NCI-H748 (cell line): ENCODE measurements around the gene SYTL3.

ENCODE experiments used
- DNase-seq: peaks from one replicate; lab custom pipeline; 2025; ENCODE audit not compliant: unreplicated experiment; lab: John Stamatoyannopoulos, UW

Gene SYTL3

DNA sequence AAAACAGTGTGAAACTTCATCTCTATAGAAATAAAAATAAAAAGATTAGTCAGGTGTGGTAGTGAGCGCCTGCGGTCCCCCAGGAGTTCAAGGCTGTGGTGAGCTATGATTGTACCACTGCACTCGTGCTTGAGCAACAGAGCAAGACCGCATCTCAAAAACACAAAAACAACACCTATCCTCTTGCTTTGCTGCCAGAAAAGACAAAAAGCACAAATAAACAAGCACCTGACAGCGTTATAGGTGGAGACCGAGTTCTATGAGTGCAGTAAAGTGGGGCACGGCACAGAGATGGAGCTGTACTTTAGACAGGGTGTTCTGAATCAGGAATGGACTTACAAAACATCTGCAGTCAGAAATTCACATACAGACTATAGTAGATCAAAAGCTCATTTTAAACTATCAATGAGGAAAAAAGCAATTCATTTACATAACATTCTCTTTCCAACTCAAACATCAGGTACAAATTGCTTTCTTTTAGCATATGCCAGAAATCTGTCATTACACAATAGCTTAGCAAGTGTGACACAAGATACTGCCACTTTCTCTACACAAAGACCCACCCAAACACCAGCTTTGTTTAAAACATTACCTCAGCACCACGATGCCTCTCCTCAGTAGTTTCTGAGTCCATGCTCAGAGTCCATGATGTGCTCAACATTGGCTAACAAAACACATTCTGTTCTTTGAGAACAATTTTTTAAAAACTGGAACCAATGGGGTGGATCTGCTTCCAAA lies 159.3 kb downstream of the SYTL3 start:
- DNase-seq: no peak

DNA sequence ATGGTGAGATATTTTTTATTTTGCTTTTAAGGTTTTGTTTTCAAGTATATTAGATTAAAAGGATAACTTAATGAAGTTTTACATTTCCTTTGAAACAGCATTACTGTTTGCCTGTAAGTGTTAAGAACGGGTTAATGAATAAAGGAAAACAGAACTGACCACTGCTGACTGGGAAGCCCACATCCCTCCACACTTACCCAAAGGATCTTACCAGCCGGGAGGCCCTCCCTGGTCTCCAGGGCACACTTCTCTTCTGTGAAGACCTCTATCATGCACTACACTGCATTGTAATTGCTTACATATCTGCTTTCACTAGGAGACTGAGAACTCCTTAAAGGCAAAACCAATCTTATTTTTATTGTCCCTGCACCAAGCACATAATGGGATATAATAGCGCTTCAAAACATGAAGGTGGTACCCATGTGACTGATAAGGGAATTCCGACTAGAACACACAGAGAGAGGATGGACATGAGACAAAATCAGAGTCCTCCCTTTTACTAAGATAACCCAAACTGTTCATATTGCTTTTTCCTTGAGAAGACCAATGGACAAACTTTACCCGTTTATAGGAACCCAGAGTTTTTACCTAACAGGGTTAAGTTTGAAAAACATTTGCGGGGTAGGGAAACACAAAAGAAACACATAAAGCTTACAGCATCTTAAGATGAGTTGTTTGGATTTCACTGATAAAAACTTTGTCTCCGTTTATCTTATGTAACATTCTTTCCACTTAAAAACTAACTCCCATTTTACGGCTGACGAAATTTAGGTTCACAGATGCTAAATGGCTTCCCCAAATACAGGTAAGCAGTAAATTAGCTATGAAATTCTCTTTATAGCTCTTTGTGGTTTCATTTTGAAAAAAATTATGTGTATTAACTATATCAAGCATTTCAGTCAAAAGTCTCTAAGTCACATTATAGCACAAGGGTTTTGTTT lies 160.6 kb downstream of the SYTL3 start:
- DNase-seq: no peak

DNA sequence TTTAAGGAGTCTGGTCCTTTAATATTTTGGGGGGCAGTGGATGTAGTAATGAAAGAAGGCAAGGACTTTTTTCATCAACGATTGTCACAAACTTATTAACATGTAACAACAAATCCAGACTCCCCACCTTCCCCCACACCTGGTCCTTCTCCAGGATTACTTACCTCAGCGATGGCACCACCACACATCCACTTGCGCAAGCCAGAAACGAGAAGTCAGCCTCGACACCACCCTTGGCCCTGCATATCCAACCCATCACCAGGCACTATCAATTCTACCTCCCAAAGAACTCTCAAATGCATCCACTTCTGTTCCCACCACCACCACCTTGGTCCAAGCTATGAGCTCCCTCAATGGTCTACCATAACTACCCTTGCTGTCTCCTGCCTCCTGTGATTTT lies 162.8 kb downstream of the SYTL3 start:
- no peak for DNase-seq

- DNase-seq: no peak
These were observed 163.2 kb downstream of the SYTL3 start for GRCh38 chr6:158813032-158813431.
